ENCODE measurements around the gene MDC1. TPM values are rescaled to one million over a fixed set of nuclear protein-coding genes. Genes with fewer than 3 reads are reported as not detected.

MDC1 gene
- total RNA-seq, 1 experiment from 2014 or later: 75.8 TPM

DNA sequence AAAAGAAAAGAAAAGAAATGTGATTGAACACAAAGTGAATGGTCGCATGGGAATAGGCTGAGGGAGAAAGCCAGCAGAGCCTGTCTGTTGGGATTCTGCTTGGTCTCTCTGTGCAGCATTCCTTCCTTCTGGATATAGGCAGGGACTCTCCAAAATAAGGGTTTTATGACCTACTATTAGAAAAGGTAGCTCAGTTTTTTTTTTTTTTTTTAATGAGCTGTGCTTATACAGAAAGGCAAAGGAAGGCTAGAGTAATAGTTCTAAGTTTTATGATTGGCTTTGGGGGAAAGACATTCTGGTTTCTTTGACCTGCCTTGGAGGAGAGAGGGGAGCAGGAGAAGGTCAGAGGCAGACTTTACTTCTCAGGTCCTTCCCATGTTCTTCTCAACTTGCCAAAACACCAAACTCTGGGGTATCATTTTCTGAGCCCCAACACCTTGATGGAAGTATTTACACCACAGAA, 46.1 kb upstream of the MDC1 start:
- no peak for TF ChIP-seq YY1 (IDR thresholded peaks at IDR 0.05; ENCODE audit: extremely low read depth, insufficient replicate concordance, low read depth, low read length)
- TF ChIP-seq, protein P1, sequence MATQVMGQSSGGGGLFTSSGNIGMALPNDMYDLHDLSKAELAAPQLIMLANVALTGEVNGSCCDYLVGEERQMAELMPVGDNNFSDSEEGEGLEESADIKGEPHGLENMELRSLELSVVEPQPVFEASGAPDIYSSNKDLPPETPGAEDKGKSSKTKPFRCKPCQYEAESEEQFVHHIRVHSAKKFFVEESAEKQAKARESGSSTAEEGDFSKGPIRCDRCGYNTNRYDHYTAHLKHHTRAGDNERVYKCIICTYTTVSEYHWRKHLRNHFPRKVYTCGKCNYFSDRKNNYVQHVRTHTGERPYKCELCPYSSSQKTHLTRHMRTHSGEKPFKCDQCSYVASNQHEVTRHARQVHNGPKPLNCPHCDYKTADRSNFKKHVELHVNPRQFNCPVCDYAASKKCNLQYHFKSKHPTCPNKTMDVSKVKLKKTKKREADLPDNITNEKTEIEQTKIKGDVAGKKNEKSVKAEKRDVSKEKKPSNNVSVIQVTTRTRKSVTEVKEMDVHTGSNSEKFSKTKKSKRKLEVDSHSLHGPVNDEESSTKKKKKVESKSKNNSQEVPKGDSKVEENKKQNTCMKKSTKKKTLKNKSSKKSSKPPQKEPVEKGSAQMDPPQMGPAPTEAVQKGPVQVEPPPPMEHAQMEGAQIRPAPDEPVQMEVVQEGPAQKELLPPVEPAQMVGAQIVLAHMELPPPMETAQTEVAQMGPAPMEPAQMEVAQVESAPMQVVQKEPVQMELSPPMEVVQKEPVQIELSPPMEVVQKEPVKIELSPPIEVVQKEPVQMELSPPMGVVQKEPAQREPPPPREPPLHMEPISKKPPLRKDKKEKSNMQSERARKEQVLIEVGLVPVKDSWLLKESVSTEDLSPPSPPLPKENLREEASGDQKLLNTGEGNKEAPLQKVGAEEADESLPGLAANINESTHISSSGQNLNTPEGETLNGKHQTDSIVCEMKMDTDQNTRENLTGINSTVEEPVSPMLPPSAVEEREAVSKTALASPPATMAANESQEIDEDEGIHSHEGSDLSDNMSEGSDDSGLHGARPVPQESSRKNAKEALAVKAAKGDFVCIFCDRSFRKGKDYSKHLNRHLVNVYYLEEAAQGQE (IDR thresholded peaks at IDR 0.05; ENCODE audit: low read depth): no peak
- TF ChIP-seq, protein P2, sequence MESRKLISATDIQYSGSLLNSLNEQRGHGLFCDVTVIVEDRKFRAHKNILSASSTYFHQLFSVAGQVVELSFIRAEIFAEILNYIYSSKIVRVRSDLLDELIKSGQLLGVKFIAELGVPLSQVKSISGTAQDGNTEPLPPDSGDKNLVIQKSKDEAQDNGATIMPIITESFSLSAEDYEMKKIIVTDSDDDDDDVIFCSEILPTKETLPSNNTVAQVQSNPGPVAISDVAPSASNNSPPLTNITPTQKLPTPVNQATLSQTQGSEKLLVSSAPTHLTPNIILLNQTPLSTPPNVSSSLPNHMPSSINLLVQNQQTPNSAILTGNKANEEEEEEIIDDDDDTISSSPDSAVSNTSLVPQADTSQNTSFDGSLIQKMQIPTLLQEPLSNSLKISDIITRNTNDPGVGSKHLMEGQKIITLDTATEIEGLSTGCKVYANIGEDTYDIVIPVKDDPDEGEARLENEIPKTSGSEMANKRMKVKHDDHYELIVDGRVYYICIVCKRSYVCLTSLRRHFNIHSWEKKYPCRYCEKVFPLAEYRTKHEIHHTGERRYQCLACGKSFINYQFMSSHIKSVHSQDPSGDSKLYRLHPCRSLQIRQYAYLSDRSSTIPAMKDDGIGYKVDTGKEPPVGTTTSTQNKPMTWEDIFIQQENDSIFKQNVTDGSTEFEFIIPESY (IDR thresholded peaks at IDR 0.05; ENCODE audit: extremely low read depth, insufficient replicate concordance, low read length): no peak
- no peak for TF ChIP-seq EGR1 (IDR thresholded peaks at IDR 0.05; ENCODE audit: low read depth)
- TF ChIP-seq, protein P3, sequence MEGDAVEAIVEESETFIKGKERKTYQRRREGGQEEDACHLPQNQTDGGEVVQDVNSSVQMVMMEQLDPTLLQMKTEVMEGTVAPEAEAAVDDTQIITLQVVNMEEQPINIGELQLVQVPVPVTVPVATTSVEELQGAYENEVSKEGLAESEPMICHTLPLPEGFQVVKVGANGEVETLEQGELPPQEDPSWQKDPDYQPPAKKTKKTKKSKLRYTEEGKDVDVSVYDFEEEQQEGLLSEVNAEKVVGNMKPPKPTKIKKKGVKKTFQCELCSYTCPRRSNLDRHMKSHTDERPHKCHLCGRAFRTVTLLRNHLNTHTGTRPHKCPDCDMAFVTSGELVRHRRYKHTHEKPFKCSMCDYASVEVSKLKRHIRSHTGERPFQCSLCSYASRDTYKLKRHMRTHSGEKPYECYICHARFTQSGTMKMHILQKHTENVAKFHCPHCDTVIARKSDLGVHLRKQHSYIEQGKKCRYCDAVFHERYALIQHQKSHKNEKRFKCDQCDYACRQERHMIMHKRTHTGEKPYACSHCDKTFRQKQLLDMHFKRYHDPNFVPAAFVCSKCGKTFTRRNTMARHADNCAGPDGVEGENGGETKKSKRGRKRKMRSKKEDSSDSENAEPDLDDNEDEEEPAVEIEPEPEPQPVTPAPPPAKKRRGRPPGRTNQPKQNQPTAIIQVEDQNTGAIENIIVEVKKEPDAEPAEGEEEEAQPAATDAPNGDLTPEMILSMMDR (IDR thresholded peaks at IDR 0.05 in 2 of 3, conservative IDR thresholded peaks at IDR 0.05 in 1 of 3; ENCODE audit: borderline replicate concordance in 1 of 3, insufficient read depth in 1 of 3, low read depth in 2 of 3, low read length in 2 of 3): no peak
- no peak for TF ChIP-seq ZNF274 (IDR thresholded peaks at IDR 0.05; ENCODE audit: low read depth, low read length)
- TF ChIP-seq, protein P4, sequence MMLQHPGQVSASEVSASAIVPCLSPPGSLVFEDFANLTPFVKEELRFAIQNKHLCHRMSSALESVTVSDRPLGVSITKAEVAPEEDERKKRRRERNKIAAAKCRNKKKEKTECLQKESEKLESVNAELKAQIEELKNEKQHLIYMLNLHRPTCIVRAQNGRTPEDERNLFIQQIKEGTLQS (IDR thresholded peaks at IDR 0.05): no peak
- no peak for TF ChIP-seq JUND (IDR thresholded peaks at IDR 0.05)
- TF ChIP-seq SP1 (IDR thresholded peaks at IDR 0.05; ENCODE audit: low read depth): no peak
- TF ChIP-seq EZH2phosphoT487 (IDR thresholded peaks at IDR 0.05; ENCODE audit: borderline replicate concordance): no peak
- TF ChIP-seq SIN3A (IDR thresholded peaks at IDR 0.05; ENCODE audit: low read depth): no peak
- RAD21 ChIA-PET (ENCODE audit: low non-redundant PET in 1 of 2, low total read pairs in 2 of 2, uncharacterized antibody in 2 of 2, unreplicated experiment in 2 of 2): interaction anchor here in 1 of 2 experiments (1.1 kb wide), 1 partner anchor 49 kb away, joined by 4 read pairs; no protein-coding TSS in a partner anchor
- Histone ChIP-seq H3K27me3 (ENCODE audit: insufficient read depth, low read length) (no peaks in the 10 kb centered on the region), H3K36me3 (ENCODE audit: control insufficient read depth in 1 of 2, insufficient read depth in 2 of 2, low read length in 2 of 2) (no peaks in the 10 kb centered on the region), H3K9me3 (ENCODE audit: control insufficient read depth in 1 of 2, insufficient read depth in 1 of 2, low read depth in 1 of 2, low read length in 2 of 2) (no peaks in the 10 kb centered on the region), H3K79me2 (ENCODE audit: insufficient read depth, low read length) (no peaks in the 10 kb centered on the region), H3K27ac (ENCODE audit: low read depth, low read length) (peak overlapping the region; percentile 78), H3K4me1 (ENCODE audit: control insufficient read depth in 1 of 2, insufficient read depth in 2 of 2, low read length in 2 of 2) (peaks cover 67 to 82% of the 10 kb centered on the region in 2 experiments), H3K4me3 (replicated peaks in 1 of 2; ENCODE audit: low read depth in 1 of 2, low read length in 2 of 2) (no peak overlapping the region), H3K9me2 (ENCODE audit: insufficient read depth) (no peaks in the 10 kb centered on the region), H3K4me2 (ENCODE audit: low read length) (peak overlapping the region; percentile 45), H2AFZ (ENCODE audit: low read depth, low read length, poor library complexity, severe bottlenecking) (peak overlapping the region; percentile 63), H4K20me1 (ENCODE audit: insufficient read depth) (no peaks in the 10 kb centered on the region), H3K9ac (ENCODE audit: low read length) (peak overlapping the region; percentile 57)
- no peak for DNase-seq (ENCODE audit: low read depth, low spot score)
- ATAC-seq: no peak
- POLR2A ChIA-PET: interaction anchor here (1.1 to 12.4 kb wide), 6 partner anchors 8 to 41 kb away, joined by 4 to 195 read pairs (median 6); no protein-coding TSS in a partner anchor
- CTCF ChIA-PET: interaction anchor here (1.8 kb wide), 1 partner anchor 11 kb away, joined by 7 read pairs; no protein-coding TSS in a partner anchor
- intact Hi-C loops (cut with micrococcal nuclease): no loop called here
- BruUV-seq (replicated peaks): no TSS peak
